Astrocyte (in vitro differentiated cells and primary cell): ENCODE measurements around the gene TBC1D10B. TPM values are rescaled to one million over a fixed set of nuclear protein-coding genes. Genes with fewer than 3 reads are reported as not detected.
A peak's percentile ranks its signal among the peaks of the same experiment; 100 is the strongest.
"Not testable (repeated sequence)": the region's sequence is repeated elsewhere in the genome, so short reads cannot be mapped to it uniquely, and the experiment has no call there.

ENCODE experiments used
- DNase-seq: peaks from one replicate; pipeline ENCODE4 v3.0.0-alpha.2; 2010; ENCODE audit warnings: low read depth
- FAIRE-seq: peaks from 2 replicates; lab custom pipeline; 2011; peaks lifted over from hg19 to GRCh38; lab: Jason Lieb, UNC
- H2AFZ ChIP-seq: 2 replicates; pipeline ENCODE4 v1.6.0; 2012; ENCODE audit warnings: low read depth, low read length, inconsistent platforms
- H3K27ac ChIP-seq: 2 replicates; pipeline ENCODE4 v1.5.1; 2011; ENCODE audit warnings: low read depth, low read length, inconsistent platforms
- H3K27me3 ChIP-seq: 2 replicates; pipeline ENCODE4 v1.6.0; 2011; ENCODE audit warnings: low read length, inconsistent platforms; ENCODE audit not compliant: insufficient read depth
- H3K36me3 ChIP-seq: 2 replicates; pipeline ENCODE4 v1.5.1; 2011; ENCODE audit warnings: low read length, inconsistent platforms; ENCODE audit not compliant: insufficient read depth
- H3K4me1 ChIP-seq: 2 replicates; pipeline ENCODE4 v1.5.1; 2011; ENCODE audit warnings: low read length, inconsistent platforms; ENCODE audit not compliant: insufficient read depth
- H3K4me2 ChIP-seq: 2 replicates; pipeline ENCODE4 v1.6.0; 2012; ENCODE audit warnings: low read length, inconsistent platforms
- H3K4me3 ChIP-seq: 2 replicates; pipeline ENCODE4 v1.5.1; 2011; ENCODE audit warnings: low read depth, mild to moderate bottlenecking, low read length, inconsistent platforms; ENCODE audit not compliant: insufficient read depth
- H3K79me2 ChIP-seq: 2 replicates; pipeline ENCODE4 v1.6.0; 2012; ENCODE audit warnings: mild to moderate bottlenecking, low read length, inconsistent platforms; ENCODE audit not compliant: insufficient read depth
- H3K9ac ChIP-seq: 2 replicates; pipeline ENCODE4 v1.6.0; 2012; ENCODE audit warnings: mild to moderate bottlenecking, low read length, inconsistent platforms
- H3K9me3 ChIP-seq: 2 replicates; pipeline ENCODE4 v1.5.1; 2012; ENCODE audit warnings: low read depth, mild to moderate bottlenecking, low read length, inconsistent platforms; ENCODE audit not compliant: insufficient read depth
- H4K20me1 ChIP-seq: 2 replicates; pipeline ENCODE4 v1.6.0; 2012; ENCODE audit warnings: low read length, inconsistent platforms; ENCODE audit not compliant: insufficient read depth
- H3K27ac Mint-ChIP-seq: one replicate; pipeline ENCODE4 v1.8.0; 2021; ENCODE audit warnings: mild to moderate bottlenecking, mixed read lengths; ENCODE audit not compliant: unreplicated experiment
- H3K27me3 Mint-ChIP-seq: one replicate; pipeline ENCODE4 v1.8.0; 2021; ENCODE audit warnings: low read depth, mixed read lengths; ENCODE audit not compliant: unreplicated experiment
- H3K36me3 Mint-ChIP-seq: one replicate; pipeline ENCODE4 v1.8.0; 2021; ENCODE audit warnings: low read depth, mixed read lengths; ENCODE audit not compliant: unreplicated experiment
- H3K4me1 Mint-ChIP-seq: one replicate; pipeline ENCODE4 v1.8.0; 2021; ENCODE audit warnings: low read depth, mixed read lengths; ENCODE audit not compliant: unreplicated experiment
- H3K4me3 Mint-ChIP-seq: one replicate; pipeline ENCODE4 v1.8.0; 2021; ENCODE audit warnings: mild to moderate bottlenecking, moderate library complexity, mixed read lengths; ENCODE audit not compliant: unreplicated experiment
- H3K9me3 Mint-ChIP-seq: one replicate; pipeline ENCODE4 v1.8.0; 2021; ENCODE audit warnings: mild to moderate bottlenecking, mixed read lengths; ENCODE audit not compliant: unreplicated experiment
- CTCF ChIP-seq: IDR thresholded peaks from 2 replicates; pipeline ENCODE4 v1.5.1; 2011; ENCODE audit warnings: low read depth, mild to moderate bottlenecking, inconsistent platforms, low read length, moderate library complexity; ENCODE audit not compliant: insufficient read depth
- EZH2 ChIP-seq: IDR thresholded peaks from 2 replicates; pipeline ENCODE4 v1.6.1; 2012; ENCODE audit warnings: mild to moderate bottlenecking, low read length, inconsistent platforms; ENCODE audit not compliant: insufficient read depth
- total RNA-seq: library from RNA; stranded (reverse); gene quantifications from 2 replicates; pipeline ENCODE4 v1.2.1, GENCODE V29; 2021

The TBC1D10B gene
- total RNA-seq, 1 donor from 2014 or later = 50.8 TPM

GRCh38 chr16:30397776-30398660 lies 27.7 kb upstream of the TBC1D10B start:
- H3K9me3 ChIP-seq = no peaks in the 10 kb centered on the region
- H3K27ac ChIP-seq = no peak overlapping the region
- no peak overlapping the region for H2AFZ ChIP-seq
- no peak overlapping the region for H3K9ac ChIP-seq
- H3K4me2 ChIP-seq = no peak overlapping the region
- FAIRE-seq (no peak), DNase-seq (no peak)
- peaks cover 42% of the 10 kb centered on the region for H3K79me2 ChIP-seq
- peaks cover 13% of the 10 kb centered on the region for H3K36me3 Mint-ChIP-seq
- no peaks in the 10 kb centered on the region for H4K20me1 ChIP-seq
- no peak overlapping the region for H3K4me3 ChIP-seq
- no peaks in the 10 kb centered on the region for H3K27me3 ChIP-seq
- no peak overlapping the region for H3K4me3 Mint-ChIP-seq
- peaks cover 3% of the 10 kb centered on the region for H3K9me3 Mint-ChIP-seq
- H3K27me3 Mint-ChIP-seq = no peaks in the 10 kb centered on the region
- peaks cover 28% of the 10 kb centered on the region for H3K4me1 ChIP-seq
- no peak for TF ChIP-seq EZH2
- no peak for TF ChIP-seq CTCF
- peaks cover 20% of the 10 kb centered on the region for H3K4me1 Mint-ChIP-seq
- H3K27ac Mint-ChIP-seq = no peak overlapping the region
- H3K36me3 ChIP-seq = peaks cover 5% of the 10 kb centered on the region

GRCh38 chr16:30397056-30397455 lies 26.8 kb upstream of the TBC1D10B start:
- H3K4me1 ChIP-seq = peaks cover 28% of the 10 kb centered on the region
- H3K9me3 Mint-ChIP-seq = peaks cover 3% of the 10 kb centered on the region
- H3K9me3 ChIP-seq = no peaks in the 10 kb centered on the region
- no peak overlapping the region for H3K27ac Mint-ChIP-seq
- H3K9ac ChIP-seq = no peak overlapping the region
- DNase-seq = no peak
- H3K27me3 Mint-ChIP-seq = no peaks in the 10 kb centered on the region
- FAIRE-seq = no peak
- no peak overlapping the region for H3K27ac ChIP-seq
- H3K36me3 Mint-ChIP-seq = peaks cover 13% of the 10 kb centered on the region
- no peaks in the 10 kb centered on the region for H3K27me3 ChIP-seq
- peaks cover 42% of the 10 kb centered on the region for H3K79me2 ChIP-seq
- no peak overlapping the region for H3K4me2 ChIP-seq
- H3K4me3 ChIP-seq = no peak overlapping the region
- TF ChIP-seq EZH2 (no peak), CTCF (no peak)
- peak overlapping the region; percentile 90 for H3K4me3 Mint-ChIP-seq
- peaks cover 20% of the 10 kb centered on the region for H3K4me1 Mint-ChIP-seq
- H3K36me3 ChIP-seq = peaks cover 5% of the 10 kb centered on the region
- no peaks in the 10 kb centered on the region for H4K20me1 ChIP-seq
- no peak overlapping the region for H2AFZ ChIP-seq

- peak overlapping the region; percentile 86 for H3K4me2 ChIP-seq
- not testable (repeated sequence) for H3K27me3 Mint-ChIP-seq, DNase-seq, H3K27ac ChIP-seq, H3K36me3 ChIP-seq, H3K27me3 ChIP-seq, H4K20me1 ChIP-seq, H3K9ac ChIP-seq, H2AFZ ChIP-seq, H3K9me3 ChIP-seq, H3K9me3 Mint-ChIP-seq, H3K27ac Mint-ChIP-seq, FAIRE-seq
- H3K36me3 Mint-ChIP-seq = peaks cover 13% of the 10 kb centered on the region
- H3K4me1 ChIP-seq = peaks cover 28% of the 10 kb centered on the region
- peaks cover 42% of the 10 kb centered on the region for H3K79me2 ChIP-seq
- H3K4me3 Mint-ChIP-seq = peak overlapping the region; percentile 90
- H3K4me3 ChIP-seq = peak overlapping the region; percentile 60
- H3K4me1 Mint-ChIP-seq = peaks cover 19% of the 10 kb centered on the region
Observed at GRCh38 chr16:30396627-30397026, 26.3 kb upstream of the TBC1D10B start.
